SJCRH30 (cell line): ENCODE results near the gene GAS7. TPM values are rescaled to one million over a fixed set of nuclear protein-coding genes. Genes with fewer than 3 reads are reported as not detected.

Experiments
- DNase-seq, 2 experiments: peaks; one replicate each; pipeline ENCODE4 v3.0.0-alpha.2; 2015 to 2020
- H3K27ac ChIP-seq: fragments of 250-450 bp; sonication (Bioruptor Pico); 2 replicates; pipeline ENCODE4 v1.5.1; 2020; ENCODE audit warnings: mild to moderate bottlenecking, moderate library complexity
- H3K27me3 ChIP-seq: fragments of 250-450 bp; sonication (Bioruptor Pico); 2 replicates; pipeline ENCODE4 v1.5.1; 2020; ENCODE audit warnings: mild to moderate bottlenecking, moderate library complexity
- H3K36me3 ChIP-seq: fragments of 250-450 bp; sonication (Bioruptor Pico); 2 replicates; pipeline ENCODE4 v1.5.1; 2020; ENCODE audit warnings: mild to moderate bottlenecking, moderate library complexity
- H3K4me1 ChIP-seq: fragments of 250-450 bp; sonication (Bioruptor Pico); 2 replicates; pipeline ENCODE4 v1.5.1; 2020; ENCODE audit warnings: mild to moderate bottlenecking, moderate library complexity
- H3K4me3 ChIP-seq: fragments of 250-450 bp; sonication (Bioruptor Pico); 2 replicates; pipeline ENCODE4 v1.5.1; 2020; ENCODE audit warnings: mild to moderate bottlenecking, moderate library complexity
- H3K9me3 ChIP-seq: fragments of 250-450 bp; sonication (Bioruptor Pico); replicated peaks from 2 replicates; pipeline ENCODE4 v1.5.1; 2020; ENCODE audit warnings: mild to moderate bottlenecking, moderate library complexity
- total RNA-seq: library from RNA; depleted of rRNA; stranded (reverse); fragments of >200 nt; shearing (Covaris generic); gene quantifications from 2 replicates; pipeline ENCODE4 v1.2.3, GENCODE V29; 2014

The GAS7 gene
- total RNA-seq, 1 experiment from 2014 or later: 0.91 TPM

DNA sequence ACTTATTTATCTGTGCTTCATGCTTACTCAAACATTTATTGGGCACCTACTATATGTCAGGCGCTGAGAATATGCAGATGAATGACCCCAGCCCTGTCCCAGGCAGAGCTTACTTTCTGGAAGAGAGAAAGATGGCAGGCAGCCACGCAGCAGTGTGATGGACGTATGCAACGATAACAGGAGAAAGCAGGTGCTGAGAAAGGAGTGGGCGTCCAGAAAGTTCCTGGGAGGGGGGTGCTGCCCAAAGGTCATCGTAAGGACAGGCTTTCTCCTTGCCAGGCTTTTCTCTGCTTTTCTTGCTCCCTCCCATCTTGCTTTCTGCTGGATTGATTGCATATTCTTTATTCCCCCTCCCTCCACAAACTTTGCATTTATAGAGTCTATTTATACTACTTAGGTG lies 124.5 kb downstream of the GAS7 start:
- Histone ChIP-seq H3K27ac (no peak overlapping the region), H3K36me3 (no peaks in the 10 kb centered on the region)

DNA sequence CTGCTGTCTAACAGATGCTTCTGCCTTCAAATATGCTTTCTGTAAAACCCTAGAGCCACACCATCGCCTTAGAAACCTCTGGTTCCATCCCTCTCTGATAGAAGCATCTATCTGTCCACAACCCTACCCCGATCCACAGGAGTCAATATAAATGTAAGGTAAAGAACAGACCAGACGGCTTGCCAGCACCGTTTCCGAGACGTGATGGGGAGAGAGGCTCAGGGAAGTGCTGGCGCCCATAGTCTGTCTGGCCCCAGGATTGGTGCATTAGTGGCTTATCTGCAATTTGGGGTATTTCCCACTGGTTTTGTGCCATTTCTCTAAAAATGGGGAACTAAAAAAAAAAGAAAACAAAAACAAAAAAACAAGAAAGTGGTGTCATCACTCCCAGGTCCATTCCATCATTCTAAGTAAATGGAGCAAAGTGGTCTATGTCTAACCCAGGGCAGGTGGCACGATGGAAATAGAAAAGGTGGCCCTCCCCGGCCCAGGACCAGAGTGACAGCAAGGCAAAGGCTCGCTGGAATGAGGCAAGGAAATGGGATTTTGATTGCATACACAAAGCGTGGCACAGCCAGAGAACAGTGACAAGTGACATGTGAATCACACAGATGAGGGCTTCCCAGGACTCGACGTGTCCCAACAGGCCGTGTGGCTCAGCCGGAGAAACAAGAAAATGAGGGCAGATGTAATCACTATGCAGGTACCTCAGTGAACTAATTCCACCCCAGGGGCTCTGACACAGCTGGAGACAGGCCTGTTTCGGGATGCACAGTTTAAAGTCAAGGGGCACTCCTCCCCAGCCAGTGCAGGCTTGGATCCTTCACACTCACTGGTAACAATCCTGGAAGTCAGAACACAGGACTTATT lies 125.6 kb downstream of the GAS7 start:
- H3K9me3 ChIP-seq: no peaks in the 10 kb centered on the region
- no peaks in the 10 kb centered on the region for H3K27me3 ChIP-seq
- no peaks in the 10 kb centered on the region for H3K4me1 ChIP-seq
- DNase-seq: no peak
- H3K4me3 ChIP-seq: no peak overlapping the region
- H3K27ac ChIP-seq: no peak overlapping the region
- no peaks in the 10 kb centered on the region for H3K36me3 ChIP-seq

More for the DNA sequence above, 124.5 kb downstream of the GAS7 start:
- Histone ChIP-seq H3K9me3 (no peaks in the 10 kb centered on the region), H3K4me3 (no peak overlapping the region), H3K4me1 (no peaks in the 10 kb centered on the region), H3K27me3 (no peaks in the 10 kb centered on the region)
- no peak for DNase-seq

DNA sequence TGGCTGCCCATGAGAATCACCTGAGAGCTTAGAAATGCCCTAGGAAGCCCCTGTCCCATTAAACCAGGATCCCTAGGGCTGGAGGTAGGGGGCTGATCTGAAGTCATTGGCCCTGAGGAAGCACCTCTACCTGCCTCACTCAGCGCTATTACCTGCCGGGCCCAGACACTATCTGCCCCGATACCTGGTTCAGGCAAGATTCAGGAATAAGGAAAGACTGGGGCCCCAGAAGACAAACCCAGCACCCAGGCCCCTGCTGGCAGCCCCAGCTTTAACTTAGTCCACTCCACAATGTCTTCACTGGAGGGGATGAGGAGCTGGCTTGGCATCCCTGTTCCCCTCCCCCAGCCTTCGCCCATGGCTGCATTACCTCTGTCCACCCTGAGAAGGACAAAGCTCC lies 126.3 kb downstream of the GAS7 start:
- H3K9me3 ChIP-seq: no peaks in the 10 kb centered on the region
- H3K36me3 ChIP-seq: no peaks in the 10 kb centered on the region
- H3K4me1 ChIP-seq: no peaks in the 10 kb centered on the region
- H3K4me3 ChIP-seq: no peak overlapping the region
- no peak for DNase-seq
- H3K27me3 ChIP-seq: no peaks in the 10 kb centered on the region
- no peak overlapping the region for H3K27ac ChIP-seq

DNA sequence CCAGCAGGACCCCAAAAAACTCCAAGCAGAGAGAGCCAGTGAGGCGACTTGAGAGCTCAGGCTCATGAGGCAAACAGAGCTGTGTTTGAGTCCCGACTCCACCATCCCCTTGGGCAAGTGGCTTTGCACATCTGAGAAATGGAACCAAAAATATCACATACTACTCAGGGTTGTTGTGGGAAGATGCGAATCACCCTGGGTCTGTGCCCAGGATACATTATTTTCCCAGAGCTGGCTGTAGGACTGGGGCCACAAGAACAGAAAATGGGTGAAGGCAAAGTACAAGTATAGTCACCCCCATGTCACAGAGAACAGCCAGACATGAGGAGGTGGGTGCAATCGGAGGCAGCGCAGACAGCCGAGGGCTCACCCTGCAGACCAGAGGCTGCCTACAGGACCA lies 127.3 kb downstream of the GAS7 start:
- H3K4me1 ChIP-seq: no peaks in the 10 kb centered on the region
- H3K27me3 ChIP-seq: no peaks in the 10 kb centered on the region
- no peak overlapping the region for H3K27ac ChIP-seq
- H3K9me3 ChIP-seq: no peaks in the 10 kb centered on the region
- H3K36me3 ChIP-seq: no peaks in the 10 kb centered on the region
- no peak overlapping the region for H3K4me3 ChIP-seq
- DNase-seq: no peak

DNA sequence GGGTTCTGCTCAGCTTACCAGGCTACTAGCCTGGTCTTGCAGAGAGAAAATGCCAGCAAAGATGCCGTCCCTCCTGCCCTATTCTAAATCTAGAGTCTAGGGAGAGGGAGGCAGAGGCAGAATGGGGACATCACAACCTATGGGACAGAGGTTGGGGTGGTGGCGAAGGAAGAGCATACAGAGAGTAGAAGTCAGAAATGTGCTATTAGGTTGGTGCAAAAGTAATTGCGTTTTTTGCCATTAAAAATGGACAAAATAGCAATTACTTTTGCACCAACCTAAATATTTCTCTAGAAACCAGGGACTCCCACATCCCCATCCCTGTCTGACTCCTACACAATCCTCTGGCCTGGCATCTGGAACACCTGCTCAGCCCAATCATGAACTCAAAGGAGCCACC lies 127.7 kb downstream of the GAS7 start:
- Histone ChIP-seq H3K27ac (no peak overlapping the region), H3K4me1 (no peaks in the 10 kb centered on the region), H3K4me3 (no peak overlapping the region), H3K9me3 (no peaks in the 10 kb centered on the region), H3K27me3 (no peaks in the 10 kb centered on the region), H3K36me3 (no peaks in the 10 kb centered on the region)
- no peak for DNase-seq

DNA sequence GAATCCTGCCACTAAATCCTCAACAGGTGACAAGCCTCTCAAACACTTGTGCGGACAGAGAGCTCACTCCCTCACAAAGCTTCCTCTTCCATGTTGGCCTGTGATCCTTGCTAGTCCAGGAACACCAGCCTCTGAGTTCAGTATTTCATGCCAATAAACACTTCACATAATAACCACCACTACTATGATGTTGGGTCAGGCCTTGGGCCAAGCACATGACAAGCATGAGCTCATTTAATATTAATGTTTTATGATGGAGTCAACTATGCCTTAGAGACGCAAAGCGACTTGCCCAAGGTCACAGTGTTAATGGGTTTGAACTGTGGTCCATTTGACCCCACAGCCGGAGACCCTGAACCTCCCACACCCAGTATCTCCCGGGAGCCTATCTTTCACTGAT lies 129.1 kb downstream of the GAS7 start:
- no peaks in the 10 kb centered on the region for H3K27me3 ChIP-seq
- no peak for DNase-seq
- H3K4me1 ChIP-seq: no peaks in the 10 kb centered on the region
- H3K9me3 ChIP-seq: no peaks in the 10 kb centered on the region
- no peak overlapping the region for H3K27ac ChIP-seq
- no peaks in the 10 kb centered on the region for H3K36me3 ChIP-seq
- H3K4me3 ChIP-seq: no peak overlapping the region

DNA sequence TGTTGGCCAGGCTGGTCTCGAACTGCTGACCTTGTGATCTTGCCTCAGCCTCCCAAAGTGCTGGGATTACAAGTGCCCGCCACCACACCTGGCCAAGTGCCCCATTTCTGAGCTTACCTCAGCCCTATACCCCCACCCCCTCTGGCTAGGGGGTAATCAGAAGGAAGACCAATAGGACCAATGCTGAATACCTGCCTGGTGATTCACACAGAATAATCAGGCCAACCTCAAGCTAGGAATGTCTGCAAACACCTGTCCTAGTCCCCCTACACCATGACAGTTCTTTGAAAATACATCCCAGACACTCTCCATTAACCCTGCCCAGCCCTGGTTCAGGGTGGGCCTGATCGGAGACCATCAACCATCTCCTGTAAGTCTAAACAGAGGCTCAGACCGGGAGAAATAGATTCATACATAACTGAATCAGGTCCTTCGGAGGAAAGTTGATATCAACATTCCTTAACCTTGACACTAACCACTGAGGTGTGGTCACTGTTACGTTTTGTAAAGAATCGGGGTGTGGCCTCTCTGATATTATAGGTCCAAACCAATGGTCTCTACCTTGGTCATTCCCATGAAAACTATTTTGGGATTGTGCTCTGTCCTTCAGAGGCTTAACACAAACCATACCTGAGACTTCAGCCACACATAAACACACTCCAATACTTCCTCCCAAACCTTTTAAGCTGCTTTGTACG lies 130.8 kb downstream of the GAS7 start:
- Histone ChIP-seq H3K9me3 (no peaks in the 10 kb centered on the region), H3K4me3 (no peak overlapping the region), H3K4me1 (no peaks in the 10 kb centered on the region), H3K27ac (no peak overlapping the region), H3K27me3 (no peaks in the 10 kb centered on the region), H3K36me3 (no peaks in the 10 kb centered on the region)
- DNase-seq: no peak

DNA sequence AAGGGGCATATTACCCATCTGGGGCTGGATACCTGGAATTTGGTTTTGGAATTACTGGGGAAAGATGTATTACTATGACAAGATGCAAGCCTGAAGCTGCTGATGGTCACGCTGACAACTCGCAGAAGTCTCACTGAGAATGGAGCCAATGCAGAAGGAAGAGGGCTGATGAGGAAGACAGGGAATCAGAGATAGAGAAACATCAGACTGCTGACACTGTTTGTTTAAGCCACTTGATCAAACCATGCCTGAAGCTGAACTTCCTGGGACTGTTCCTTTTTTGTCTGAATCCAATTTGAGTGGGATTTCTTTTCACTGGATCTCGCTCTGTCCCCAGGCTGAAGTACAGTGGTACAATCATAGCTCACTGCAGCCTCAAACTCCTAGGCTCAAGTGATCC lies 133.9 kb downstream of the GAS7 start:
- no peak for DNase-seq
- H3K4me3 ChIP-seq: no peak overlapping the region
- no peaks in the 10 kb centered on the region for H3K9me3 ChIP-seq
- H3K36me3 ChIP-seq: no peaks in the 10 kb centered on the region
- H3K4me1 ChIP-seq: no peaks in the 10 kb centered on the region
- H3K27me3 ChIP-seq: no peaks in the 10 kb centered on the region
- no peak overlapping the region for H3K27ac ChIP-seq

DNA sequence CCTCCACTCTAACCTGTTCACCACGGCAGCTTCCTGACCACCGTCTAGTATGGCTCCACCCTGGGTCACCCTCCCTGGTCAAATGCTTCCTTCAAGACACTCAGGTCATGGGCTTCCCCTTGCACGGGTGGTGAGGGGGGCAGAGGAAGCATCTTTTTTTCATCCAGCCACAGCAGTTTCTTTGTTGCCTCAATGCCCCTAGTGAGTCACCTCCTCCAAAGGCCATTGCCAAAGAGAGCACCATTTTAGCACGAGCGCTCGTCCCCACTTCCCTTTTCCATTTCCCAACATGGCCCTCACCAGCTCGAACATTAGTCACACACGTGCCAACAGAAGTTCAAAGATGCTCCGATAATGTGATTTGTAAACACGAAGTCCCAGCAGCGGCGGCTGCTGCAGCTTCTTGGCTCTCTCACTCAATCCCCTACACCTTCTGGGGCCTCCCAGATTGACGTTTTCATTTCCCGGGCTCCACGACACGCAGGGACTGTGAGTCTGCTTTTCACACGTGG lies 134.6 kb downstream of the GAS7 start:
- Histone ChIP-seq H3K9me3 (no peaks in the 10 kb centered on the region), H3K27ac (no peak overlapping the region)
- no peak for DNase-seq

DNA sequence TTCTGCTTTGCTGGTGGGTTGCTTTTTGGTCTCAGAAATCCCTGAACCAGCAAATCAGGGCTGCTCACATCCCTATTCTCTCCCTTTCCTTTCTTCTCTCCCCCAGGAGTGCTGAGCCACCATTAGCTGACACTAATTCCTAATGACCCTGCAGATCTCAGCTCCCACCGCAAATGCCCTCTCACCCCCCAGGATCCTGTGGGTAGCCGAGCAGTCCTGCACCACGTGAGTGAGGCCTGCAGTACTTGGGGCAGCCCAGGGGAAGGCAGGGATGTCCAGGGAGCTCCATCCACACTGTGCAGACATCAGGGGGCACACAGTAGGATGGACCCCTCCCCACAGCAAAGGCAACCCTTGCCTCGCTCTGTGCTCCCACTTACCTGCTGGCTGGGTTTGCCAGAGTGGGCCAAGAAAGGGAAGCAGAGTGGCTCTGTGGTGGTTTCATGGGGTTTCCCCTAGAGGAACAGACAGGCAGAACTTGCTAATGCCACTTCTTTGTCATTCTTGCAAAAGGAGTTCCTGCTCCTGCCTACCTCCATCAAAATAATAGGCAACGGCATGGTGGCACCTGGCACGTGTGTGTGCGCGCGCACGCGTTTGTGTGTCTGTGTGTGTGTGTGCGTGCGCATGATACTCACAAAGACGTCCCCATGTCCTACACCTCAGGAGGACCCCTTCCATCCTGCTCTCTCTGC lies 135.6 kb downstream of the GAS7 start:
- Histone ChIP-seq H3K4me3 (no peak overlapping the region), H3K27me3 (no peaks in the 10 kb centered on the region), H3K4me1 (no peaks in the 10 kb centered on the region), H3K9me3 (no peaks in the 10 kb centered on the region), H3K27ac (no peak overlapping the region), H3K36me3 (no peaks in the 10 kb centered on the region)
- no peak for DNase-seq

More for the DNA sequence above, 134.6 kb downstream of the GAS7 start:
- H3K27me3 ChIP-seq: no peaks in the 10 kb centered on the region
- no peaks in the 10 kb centered on the region for H3K4me1 ChIP-seq
- no peaks in the 10 kb centered on the region for H3K36me3 ChIP-seq
- H3K4me3 ChIP-seq: no peak overlapping the region

DNA sequence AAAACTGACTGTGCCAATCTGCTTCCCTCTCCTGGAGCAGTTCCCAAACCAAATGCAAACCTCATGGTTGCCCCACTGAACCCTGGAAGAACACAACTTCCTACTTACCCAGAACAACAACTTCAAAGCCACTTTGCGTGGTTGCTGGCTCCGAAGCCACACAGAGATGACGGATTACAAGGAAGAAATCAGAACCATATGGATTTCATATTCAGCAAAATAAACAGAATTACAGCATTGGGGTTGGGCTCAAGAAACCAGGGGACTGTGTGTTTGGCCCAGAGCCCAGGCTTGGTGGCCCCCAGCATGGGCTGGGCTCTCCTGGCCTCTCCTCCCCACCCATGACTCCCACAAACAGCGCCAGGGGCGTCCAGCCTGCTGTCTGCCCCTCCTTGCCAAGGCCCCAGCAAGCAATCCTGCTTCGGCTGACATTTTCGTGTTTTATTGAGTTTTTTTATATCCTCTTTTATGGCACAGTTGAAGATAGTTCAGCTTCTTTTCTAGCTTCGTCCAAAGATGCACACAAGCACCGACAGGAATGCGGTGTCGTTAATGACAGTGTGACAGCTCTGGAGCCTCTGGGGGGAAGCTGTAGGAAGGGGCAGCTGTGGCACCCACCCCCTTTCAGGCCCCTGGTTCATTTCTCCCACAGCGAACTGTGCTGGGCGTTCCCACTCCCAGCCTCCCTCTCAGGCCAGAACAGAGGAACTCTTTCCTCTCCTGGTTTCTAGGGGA lies 137.1 kb downstream of the GAS7 start:
- no peak overlapping the region for H3K27ac ChIP-seq
- no peak for DNase-seq
- no peak overlapping the region for H3K4me3 ChIP-seq
- no peaks in the 10 kb centered on the region for H3K9me3 ChIP-seq
- no peaks in the 10 kb centered on the region for H3K36me3 ChIP-seq
- H3K27me3 ChIP-seq: no peaks in the 10 kb centered on the region
- no peaks in the 10 kb centered on the region for H3K4me1 ChIP-seq

DNA sequence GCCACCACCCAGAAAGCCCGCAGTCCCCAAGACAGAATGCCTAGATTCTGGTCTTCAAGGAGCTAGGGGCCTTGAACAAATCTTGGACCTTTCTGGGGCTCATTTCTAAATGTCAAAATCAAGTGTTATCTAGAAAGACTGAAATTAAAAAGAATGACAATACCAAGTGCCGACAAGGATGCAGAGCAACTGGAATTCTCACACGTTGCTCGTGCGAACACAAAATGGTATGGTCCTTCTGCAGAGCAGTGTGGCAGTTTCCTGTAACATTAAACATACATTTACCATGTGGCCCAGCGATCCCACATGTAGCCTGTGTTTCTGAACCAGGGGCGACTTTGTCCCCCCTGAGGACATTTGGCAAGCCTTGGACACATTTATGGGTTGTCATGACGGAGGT lies 137.9 kb downstream of the GAS7 start:
- Histone ChIP-seq H3K4me1 (no peaks in the 10 kb centered on the region), H3K36me3 (no peaks in the 10 kb centered on the region), H3K4me3 (no peak overlapping the region), H3K27ac (no peak overlapping the region), H3K27me3 (no peaks in the 10 kb centered on the region), H3K9me3 (no peaks in the 10 kb centered on the region)
- DNase-seq: no peak

DNA sequence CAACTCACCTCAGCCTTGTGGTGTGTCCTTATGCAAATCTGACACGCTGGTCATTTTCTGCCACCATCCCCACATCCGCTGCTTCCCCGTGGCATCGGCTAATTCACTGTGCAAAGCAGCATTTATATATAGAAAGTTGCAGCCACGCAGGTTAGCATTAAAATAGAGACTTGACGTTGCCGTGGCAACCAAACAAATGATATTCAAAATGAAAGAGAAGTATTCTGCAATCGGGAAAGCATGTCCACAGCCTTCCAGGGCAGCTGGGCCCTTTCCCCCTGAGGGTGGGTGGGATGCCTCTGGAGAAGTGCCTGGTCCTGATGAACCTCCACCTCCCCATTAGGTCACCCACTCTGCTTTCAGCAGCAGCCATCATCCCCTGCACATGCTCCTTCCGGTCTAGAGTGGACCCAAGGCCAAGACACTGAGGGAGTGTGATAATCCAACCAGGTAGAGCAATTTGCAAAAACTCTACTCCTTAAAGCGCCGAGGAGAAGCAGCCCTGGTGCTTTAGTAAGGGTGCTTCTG lies 138.7 kb downstream of the GAS7 start:
- Histone ChIP-seq H3K4me3 (no peak overlapping the region), H3K4me1 (no peaks in the 10 kb centered on the region), H3K27me3 (no peaks in the 10 kb centered on the region), H3K9me3 (no peaks in the 10 kb centered on the region), H3K27ac (no peak overlapping the region), H3K36me3 (no peaks in the 10 kb centered on the region)
- no peak for DNase-seq

DNA sequence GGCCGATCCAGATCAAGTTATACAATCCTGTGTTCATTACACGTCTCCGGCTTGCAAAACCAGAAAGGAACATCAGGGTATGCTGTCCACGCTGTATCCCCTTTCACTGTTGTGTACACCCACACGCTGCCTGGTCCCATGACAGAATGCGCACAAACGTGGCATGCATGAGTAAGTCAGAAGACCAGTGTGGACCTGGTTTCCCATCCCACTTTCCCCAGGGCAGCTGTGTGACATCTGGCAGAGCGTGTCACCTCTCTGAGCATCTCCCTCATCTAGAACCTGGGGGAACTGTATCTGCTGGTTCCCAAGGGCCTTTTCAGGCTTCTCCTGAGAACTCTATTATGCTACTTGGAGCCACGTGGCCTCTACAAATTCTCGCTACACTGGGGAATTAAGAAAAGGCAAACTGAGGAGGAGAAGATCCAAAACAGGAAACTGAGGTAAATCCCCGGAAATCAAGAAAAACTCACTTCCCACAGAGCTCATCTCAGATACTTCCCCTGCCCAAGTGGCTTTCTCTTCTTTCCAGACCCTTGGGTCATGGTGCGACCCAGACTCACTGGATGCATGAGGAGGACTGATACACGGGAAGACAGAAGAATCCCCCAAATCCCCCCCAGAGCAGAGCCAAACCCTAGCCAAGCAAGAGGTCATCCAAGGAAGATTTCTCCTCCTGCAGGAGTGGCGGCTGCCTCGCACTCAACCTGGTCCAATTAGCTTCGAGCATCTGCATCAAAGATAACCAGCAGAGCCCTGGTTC lies 139.3 kb downstream of the GAS7 start:
- H3K9me3 ChIP-seq: no peaks in the 10 kb centered on the region
- H3K4me3 ChIP-seq: no peak overlapping the region
- H3K27ac ChIP-seq: no peak overlapping the region
- no peaks in the 10 kb centered on the region for H3K36me3 ChIP-seq
- H3K4me1 ChIP-seq: no peaks in the 10 kb centered on the region
- DNase-seq: no peak
- H3K27me3 ChIP-seq: no peaks in the 10 kb centered on the region
